Activated T-helper 9 cell treated with anti-CD3 and anti-CD28 coated beads, Interleukin-2, amount 50 U/mL, for 16 hours (primary cell): ENCODE results near the gene MPPED2.

ENCODE experiments used
- DNase-seq: peaks from one replicate; pipeline ENCODE4 v3.0.0-alpha.2; 2020; ENCODE audit warnings: low read depth

Gene MPPED2

GRCh38 chr11:30451626-30452025 lies 134.5 kb downstream of the MPPED2 start:
- no peak for DNase-seq

- no peak for DNase-seq
Measured at GRCh38 chr11:30451167-30451566, 135.0 kb downstream of the MPPED2 start.

GRCh38 chr11:30447058-30447640 lies 139.0 kb downstream of the MPPED2 start:
- DNase-seq, result no peak

- no peak for DNase-seq
Measured at GRCh38 chr11:30446520-30446919, 139.6 kb downstream of the MPPED2 start.

GRCh38 chr11:30445056-30445455 lies 141.1 kb downstream of the MPPED2 start:
- no peak for DNase-seq

DNA sequence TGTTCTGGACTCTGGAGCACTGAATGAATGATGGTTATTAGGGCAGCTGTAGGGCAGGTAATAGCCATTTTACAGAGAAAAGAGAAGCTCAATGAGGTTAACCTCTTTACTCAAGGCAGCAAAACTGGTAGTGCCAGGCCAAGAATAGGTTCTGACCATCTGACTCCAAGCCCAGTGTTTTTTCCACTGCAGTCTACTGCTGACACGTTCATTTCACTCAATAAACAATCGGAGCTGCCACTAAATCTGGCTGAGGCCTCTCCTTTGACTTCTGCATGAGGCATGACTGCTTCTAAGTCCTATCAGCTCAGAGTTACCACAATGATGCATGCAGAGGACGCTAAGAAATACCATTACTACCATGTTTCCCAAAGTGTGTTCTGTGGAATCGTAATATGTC lies 145.6 kb downstream of the MPPED2 start:
- DNase-seq, result no peak

DNA sequence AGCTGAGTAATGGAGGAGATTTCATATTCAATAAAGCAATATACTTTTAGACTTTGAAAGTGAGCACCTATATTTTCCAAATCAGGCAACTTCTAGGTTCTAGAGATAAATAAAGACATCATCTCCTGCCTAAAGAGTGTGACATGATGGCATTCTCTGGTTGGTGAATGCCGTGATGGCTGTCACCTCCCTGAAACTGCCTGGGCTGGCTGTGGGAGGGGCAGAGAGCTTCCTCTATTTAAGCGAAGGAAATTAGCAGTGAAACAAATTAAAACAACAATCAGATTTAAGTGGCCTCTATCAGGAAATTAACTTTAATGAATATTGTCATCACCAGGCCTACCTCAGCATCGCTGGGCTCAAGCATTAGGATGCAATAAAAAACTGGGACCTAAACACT lies 149.4 kb downstream of the MPPED2 start:
- DNase-seq, result no peak

- DNase-seq, result no peak
Measured at GRCh38 chr11:30435488-30435887, 150.7 kb downstream of the MPPED2 start.

GRCh38 chr11:30434901-30435300 lies 151.3 kb downstream of the MPPED2 start:
- DNase-seq, result no peak

- DNase-seq, result no peak
Measured at GRCh38 chr11:30433831-30434230, 152.3 kb downstream of the MPPED2 start.

DNA sequence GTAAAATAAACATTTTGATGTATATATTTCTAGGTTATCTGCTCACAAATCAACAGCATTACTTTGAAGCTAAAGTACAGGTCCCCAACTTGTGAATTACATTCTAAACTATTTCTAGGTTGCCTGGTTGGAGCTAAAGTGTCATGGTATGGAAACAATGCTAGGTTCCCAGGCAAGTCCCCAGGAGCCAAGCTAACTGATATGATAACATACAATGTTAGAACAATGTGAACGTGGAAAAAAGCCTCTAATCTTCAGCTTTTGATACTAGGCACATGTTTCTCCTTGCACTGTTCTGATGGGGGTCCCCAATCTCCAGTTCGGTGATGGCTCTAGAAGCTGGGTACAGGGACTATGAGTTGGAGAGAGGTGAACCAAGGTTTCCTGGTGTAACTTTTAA lies 153.4 kb downstream of the MPPED2 start:
- no peak for DNase-seq

DNA sequence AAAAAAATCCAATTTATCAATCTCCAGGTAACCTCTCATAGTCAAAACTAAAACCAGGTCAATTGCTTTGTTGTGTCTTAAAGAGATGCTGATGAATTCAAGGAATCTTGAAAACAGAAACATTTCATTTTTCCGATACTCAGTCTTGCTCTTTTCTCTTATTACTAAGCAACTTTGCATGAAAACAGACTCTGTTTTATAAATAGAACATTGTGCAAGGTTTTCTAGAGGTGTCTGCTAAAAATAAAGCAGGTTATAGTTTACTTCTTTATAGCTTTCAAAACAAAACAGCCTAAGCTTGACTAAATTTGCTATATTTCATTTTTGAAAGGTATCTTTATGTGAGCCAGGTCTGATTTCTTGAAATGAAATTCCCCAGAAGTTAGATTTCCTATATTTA lies 154.0 kb downstream of the MPPED2 start:
- DNase-seq, result no peak

DNA sequence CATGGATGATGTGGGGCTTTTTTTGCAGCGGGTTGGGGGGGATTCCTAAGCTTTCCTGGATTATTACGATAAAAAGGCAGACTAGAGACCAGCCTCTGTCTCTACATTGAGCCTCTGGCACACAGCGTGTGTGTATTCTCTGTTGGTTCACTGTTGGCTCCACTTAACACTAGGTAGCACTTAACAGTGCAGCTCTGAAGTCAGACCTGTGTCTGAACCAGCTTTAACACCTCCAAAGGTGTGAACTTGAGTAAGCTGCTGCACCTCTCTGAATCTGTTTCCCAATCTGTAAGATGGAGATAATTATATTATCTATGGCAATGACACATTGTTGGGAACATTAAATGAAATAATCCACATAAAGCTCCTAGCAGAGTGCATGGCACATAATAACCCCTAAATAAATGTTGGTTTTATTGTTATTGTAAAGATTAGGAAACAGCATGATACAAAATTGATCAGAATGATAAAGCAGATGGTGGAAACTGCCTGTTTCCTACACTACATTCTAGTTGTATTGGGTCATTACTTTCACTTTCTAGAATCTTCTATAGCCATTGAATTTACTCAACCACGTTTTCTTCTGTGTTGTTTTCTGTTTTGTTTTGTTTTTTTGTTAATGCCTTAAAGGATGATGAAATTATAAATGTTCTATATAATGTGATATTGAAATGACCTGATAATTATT lies 154.9 kb downstream of the MPPED2 start:
- no peak for DNase-seq

DNA sequence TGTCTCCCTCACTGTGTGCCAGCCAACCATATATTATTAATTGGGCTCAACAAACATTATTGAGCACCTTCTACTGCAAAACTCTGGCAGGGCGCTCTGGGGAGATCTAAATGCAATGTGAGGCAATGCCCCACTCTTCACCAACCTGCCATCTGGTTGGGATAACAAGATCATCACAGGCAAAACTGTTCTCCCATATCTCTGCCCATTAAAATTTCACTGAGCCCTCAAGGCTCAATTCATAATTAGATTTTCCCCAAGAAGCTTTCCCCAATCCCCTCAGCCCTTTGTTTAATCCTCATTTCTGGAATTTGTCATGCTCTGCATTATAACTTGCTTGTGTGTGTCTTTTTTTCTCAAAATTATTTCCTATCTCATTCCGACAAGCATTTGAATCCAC lies 156.6 kb downstream of the MPPED2 start:
- DNase-seq, result no peak

DNA sequence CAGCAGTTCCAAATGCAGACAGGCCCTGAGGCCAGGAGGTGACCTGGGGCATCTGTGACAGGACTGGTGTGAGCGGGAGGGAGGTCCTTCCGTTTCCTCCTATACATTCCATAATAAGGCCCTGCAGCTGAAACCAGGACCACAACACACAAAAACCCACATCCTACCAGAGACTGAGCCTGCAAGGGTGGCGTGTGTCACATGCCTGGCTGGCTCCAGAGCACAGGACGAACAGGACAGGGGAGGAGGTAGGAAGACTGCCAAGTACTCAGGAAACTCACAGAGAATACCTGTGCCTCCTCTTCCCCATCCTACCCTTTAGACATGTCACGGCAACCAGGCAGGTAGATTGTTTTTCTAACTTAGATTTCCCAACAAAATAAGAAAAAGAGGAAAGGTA lies 159.4 kb downstream of the MPPED2 start:
- DNase-seq, result no peak

GRCh38 chr11:30424844-30425243 lies 161.3 kb downstream of the MPPED2 start:
- no peak for DNase-seq

DNA sequence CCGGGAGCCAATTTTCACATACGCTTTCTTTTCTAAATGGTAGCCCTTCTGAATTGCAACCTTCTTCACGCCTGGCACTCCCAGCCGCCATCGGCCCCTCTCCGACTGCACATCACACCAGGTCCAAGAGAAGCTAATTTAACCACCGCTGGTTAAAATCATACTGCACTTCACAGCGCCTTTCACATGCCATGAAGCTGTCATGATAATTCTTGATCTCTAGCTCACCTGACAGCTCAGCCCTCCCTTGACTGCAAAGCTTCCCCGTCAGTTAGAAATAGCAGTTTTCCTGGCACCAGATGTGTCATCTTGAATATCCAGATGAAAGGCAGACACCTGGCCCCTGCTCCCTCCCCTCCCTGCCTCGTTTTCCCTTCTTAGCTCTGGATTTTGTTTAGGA lies 161.8 kb downstream of the MPPED2 start:
- no peak for DNase-seq

DNA sequence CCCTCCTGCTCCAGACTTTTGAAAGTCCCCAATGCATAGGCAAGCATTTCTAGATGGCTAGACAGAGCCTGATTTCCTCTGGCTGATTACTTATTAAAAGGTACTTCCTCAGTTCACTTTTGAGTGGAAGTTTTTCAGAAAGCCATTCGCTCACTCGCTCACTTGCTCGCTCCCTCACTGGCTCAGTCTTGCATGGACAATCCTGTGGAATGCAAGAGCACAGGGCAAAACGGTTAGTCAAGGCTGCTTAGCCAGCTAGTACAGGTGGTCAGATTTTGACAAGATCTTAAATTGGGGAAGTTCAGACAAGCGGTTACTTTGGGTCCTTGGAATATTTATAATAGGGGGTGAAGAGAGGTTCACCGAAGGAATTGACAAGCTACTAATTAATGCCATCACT lies 162.3 kb downstream of the MPPED2 start:
- no peak for DNase-seq

- no peak for DNase-seq
Measured at GRCh38 chr11:30423279-30423648, 162.9 kb downstream of the MPPED2 start.

DNA sequence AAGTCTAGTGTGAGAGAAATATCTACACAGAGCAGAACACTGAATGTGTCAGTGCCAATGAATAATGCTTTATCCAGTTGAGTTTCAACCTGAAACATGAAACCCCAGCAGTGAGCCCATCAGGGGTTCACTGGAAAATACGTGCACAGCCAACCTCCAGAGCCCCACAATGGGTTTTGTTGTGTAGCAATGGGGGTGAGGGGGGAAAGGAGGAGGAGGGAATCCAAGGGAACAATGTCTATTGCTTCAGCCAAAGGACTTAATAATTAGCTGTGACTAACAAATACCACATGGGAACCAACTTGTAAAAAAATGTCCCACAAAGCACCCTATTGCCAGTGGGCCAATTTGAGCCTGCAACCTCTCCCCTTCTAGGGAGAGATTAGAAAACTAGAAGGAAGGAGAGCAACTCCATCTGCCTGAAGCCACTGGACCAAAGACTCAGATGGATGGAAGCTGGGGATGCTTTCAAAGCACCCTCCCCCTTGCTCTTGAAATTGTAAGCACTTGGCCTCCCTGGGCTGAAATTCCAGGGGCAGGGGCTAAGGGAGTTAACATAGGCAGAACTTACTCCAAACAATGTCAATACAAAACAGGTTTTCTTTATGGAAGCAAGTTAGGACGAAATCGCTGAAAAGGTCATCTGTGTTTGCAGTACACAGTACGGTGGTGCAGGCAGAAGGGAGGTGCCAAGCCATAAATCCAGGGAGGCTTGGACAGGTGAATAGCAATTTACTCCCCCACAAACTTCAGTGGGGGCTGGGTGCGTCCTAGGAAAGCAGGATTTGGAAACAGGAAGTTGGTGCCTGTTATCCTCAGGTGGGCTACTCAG lies 163.5 kb downstream of the MPPED2 start:
- DNase-seq, result no peak

- DNase-seq, result no peak
Measured at GRCh38 chr11:30420233-30420787, 165.8 kb downstream of the MPPED2 start.

- DNase-seq, result no peak
Measured at GRCh38 chr11:30414806-30415205, 171.3 kb downstream of the MPPED2 start.

- DNase-seq, result no peak
Measured at GRCh38 chr11:30414244-30414643, 171.9 kb downstream of the MPPED2 start.
